Panc1 (cell line): ENCODE data around the gene ZFP69. TPM values are rescaled to one million over a fixed set of nuclear protein-coding genes. Genes with fewer than 3 reads are reported as not detected.
A peak's percentile ranks its signal among the peaks of the same experiment; 100 is the strongest.

Experiments
- ATAC-seq: fragments of 200-7000 bp; cut with Tn5 transposase; 2 replicates; pipeline ENCODE4 v1.9.1; 2020; ENCODE audit warnings: mild to moderate bottlenecking, moderate library complexity
- BruUV-seq: library from RNA; stranded (reverse); fragments of 400-500 nt; replicated peaks from 2 replicates; lab custom pipeline; 2021; lab: Mats Ljungman, UMichigan
- CTCF ChIA-PET: fragments of 300-600 bp; sonication (Branson Sonifier 250); formaldehyde crosslinking; loops from one replicate; lab custom pipeline; 2022; ENCODE audit warnings: antibody characterized with exemption; lab: Charles Lee
- POLR2A ChIA-PET: fragments of 300-600 bp; sonication (Branson Sonifier 250); formaldehyde crosslinking; loops from one replicate; lab custom pipeline; 2022; ENCODE audit warnings: antibody characterized with exemption; lab: Charles Lee
- DNase-seq: peaks from one replicate; pipeline ENCODE4 v3.0.0-alpha.2; 2010; ENCODE audit warnings: low read depth, low spot score
- H3K27ac ChIP-seq: 2 replicates; pipeline ENCODE4 v1.5.1; 2011; ENCODE audit warnings: mild to moderate bottlenecking, low read length, inconsistent platforms
- H3K27me3 ChIP-seq: fragments of 200-500 bp; sonication (Bioruptor generic); 2 replicates; pipeline ENCODE4 v1.6.0; 2014; ENCODE audit warnings: low read length, inconsistent platforms; ENCODE audit not compliant: control insufficient read depth, insufficient read depth
- H3K36me3 ChIP-seq: fragments of 200-500 bp; sonication (Bioruptor generic); 2 replicates; pipeline ENCODE4 v1.5.1; 2014; ENCODE audit warnings: inconsistent platforms, mild to moderate bottlenecking, low read length, moderate library complexity; ENCODE audit not compliant: control insufficient read depth, insufficient read depth
- H3K4me1 ChIP-seq: 2 replicates; pipeline ENCODE4 v1.5.1; 2011; ENCODE audit warnings: inconsistent platforms, mild to moderate bottlenecking, low read length, moderate library complexity; ENCODE audit not compliant: control insufficient read depth, insufficient read depth
- H3K4me3 ChIP-seq, 2 experiments: 2 replicates each; pipeline ENCODE4 v1.5.1; 2011 to 2012; ENCODE audit warnings: low read depth in 2 of 2, low read length in 2 of 2, mild to moderate bottlenecking in 2 of 2, inconsistent platforms in 1 of 2, moderate library complexity in 1 of 2
- H3K9me3 ChIP-seq: fragments of 200-500 bp; sonication (Bioruptor generic); 2 replicates; pipeline ENCODE4 v1.5.1; 2014; ENCODE audit warnings: low read depth, mild to moderate bottlenecking, inconsistent platforms, low read length, moderate library complexity; ENCODE audit not compliant: control insufficient read depth, insufficient read depth
- CTCF ChIP-seq: fragments of 450-650 bp; IDR thresholded peaks from 2 replicates; pipeline ENCODE4 v1.5.1; 2017; ENCODE audit warnings: mild to moderate bottlenecking
- POLR2AphosphoS5 ChIP-seq: IDR thresholded peaks from 2 replicates; pipeline ENCODE4 v1.6.1; 2012; ENCODE audit warnings: mild to moderate bottlenecking, low read depth, low read length, moderate library complexity
- REST ChIP-seq, 2 experiments: IDR thresholded peaks; 2 replicates each; pipeline ENCODE4 v1.6.1; 2011 to 2012; ENCODE audit warnings: low read depth in 2 of 2, control low read depth in 1 of 2, low read length in 1 of 2, mild to moderate bottlenecking in 1 of 2, moderate library complexity in 1 of 2; ENCODE audit not compliant: insufficient read depth in 1 of 2
- SIN3A ChIP-seq: IDR thresholded peaks from 2 replicates; pipeline ENCODE4 v1.6.1; 2012; ENCODE audit warnings: low read depth, mild to moderate bottlenecking, low read length, moderate library complexity, borderline replicate concordance; ENCODE audit not compliant: insufficient read depth
- TCF7L2 ChIP-seq: IDR thresholded peaks from 2 replicates; pipeline ENCODE4 v1.6.1; 2011; ENCODE audit warnings: mild to moderate bottlenecking, low read depth, low read length, inconsistent platforms
- in situ Hi-C: cut with HindIII; loops from 2 replicates; pipeline ENCODE4 v1.10.0; 2016; ENCODE audit warnings: low sequenced_read_pairs, low pct_unique_long_range_greater_than_20kb
- intact Hi-C: fragments of 100-400 bp; cut with micrococcal nuclease; formaldehyde crosslinking; loops from one replicate; pipeline ENCODE4 v1.10.0; 2022; ENCODE audit not compliant: unreplicated experiment
- total RNA-seq: library from RNA; stranded (reverse); gene quantifications from one replicate; pipeline ENCODE4 v1.2.1, GENCODE V29; 2021; ENCODE audit not compliant: unreplicated experiment

The ZFP69 gene
- total RNA-seq, 1 experiment from 2014 or later, result 6.4 TPM

GRCh38 chr1:40450495-40451237 lies 26.4 kb upstream of the ZFP69 start:
- ATAC-seq, result peak; percentile 64
- TF ChIP-seq CTCF, result no peak
- no peak for TF ChIP-seq REST (IDR thresholded peaks at IDR 0.05; ENCODE audit: insufficient read depth in 1 of 2, low read depth in 2 of 2, low read length in 1 of 2)
- TF ChIP-seq SIN3A, result 0 out of 2 replicates have a peak, but pooled peaks have one; percentile 65
- TF ChIP-seq POLR2AphosphoS5, result no peak
- TF ChIP-seq TCF7L2, result no peak
- ChIA-PET CTCF (interaction anchor here (0.5 kb wide), 1 partner anchor 77 kb away, joined by 3 read pairs; the partner anchor contains the start of gene SMAP2), POLR2A (no interaction called here)
- Histone ChIP-seq H3K4me1 (no peaks in the 10 kb centered on the region; the same call in 1 of the 2 replicates), H3K36me3 (no peaks in the 10 kb centered on the region; the same call in 1 of the 2 replicates), H3K4me3 (peak overlapping the region; percentile 82 to 86), H3K9me3 (peaks cover 38% of the 10 kb centered on the region; the same call in 1 of the 2 replicates), H3K27ac (peak overlapping the region; percentile 96), H3K27me3 (no peaks in the 10 kb centered on the region)
- intact Hi-C loops (no loop called here), in situ Hi-C loops (no loop called here)
- BruUV-seq, result no TSS peak
- peak; percentile 42 for DNase-seq

- POLR2A ChIA-PET, result interaction anchor here (0.6 to 0.8 kb wide), 2 partner anchors 302 to 306 kb away, joined by 3 to 6 read pairs; no protein-coding TSS in a partner anchor
- DNase-seq (no peak), ATAC-seq (no peak)
- TF ChIP-seq CTCF (no peak), SIN3A (0 out of 2 replicates have a peak, but pooled peaks have one; percentile 9)
- in situ Hi-C loops, result no loop called here
- no peaks in the 10 kb centered on the region for H3K27me3 ChIP-seq
- H3K36me3 ChIP-seq, result no peaks in the 10 kb centered on the region; the same call in 1 of the 2 replicates
- no peaks in the 10 kb centered on the region; the same call in 1 of the 2 replicates for H3K4me1 ChIP-seq
- CTCF ChIA-PET, result no interaction called here
- H3K27ac ChIP-seq, result peak overlapping the region; percentile 96
- intact Hi-C loops, result no loop called here
- TSS peak; percentile 77 for BruUV-seq
- H3K4me3 ChIP-seq, result peak overlapping the region; percentile 82 to 86
- H3K9me3 ChIP-seq, result peaks cover 33% of the 10 kb centered on the region; the same call in 1 of the 2 replicates
Observed at GRCh38 chr1:40451238-40451585, 25.9 kb upstream of the ZFP69 start.
